ENCODE data around the gene DIABLO. TPM values are rescaled to one million over a fixed set of nuclear protein-coding genes. Genes with fewer than 3 reads are reported as not detected.
"Not testable (repeated sequence)": the region's sequence is repeated elsewhere in the genome, so short reads cannot be mapped to it uniquely, and the experiment has no call there.

Gene DIABLO
- total RNA-seq, result 10 to 100 TPM; 51.8 to 52.0 TPM

DNA sequence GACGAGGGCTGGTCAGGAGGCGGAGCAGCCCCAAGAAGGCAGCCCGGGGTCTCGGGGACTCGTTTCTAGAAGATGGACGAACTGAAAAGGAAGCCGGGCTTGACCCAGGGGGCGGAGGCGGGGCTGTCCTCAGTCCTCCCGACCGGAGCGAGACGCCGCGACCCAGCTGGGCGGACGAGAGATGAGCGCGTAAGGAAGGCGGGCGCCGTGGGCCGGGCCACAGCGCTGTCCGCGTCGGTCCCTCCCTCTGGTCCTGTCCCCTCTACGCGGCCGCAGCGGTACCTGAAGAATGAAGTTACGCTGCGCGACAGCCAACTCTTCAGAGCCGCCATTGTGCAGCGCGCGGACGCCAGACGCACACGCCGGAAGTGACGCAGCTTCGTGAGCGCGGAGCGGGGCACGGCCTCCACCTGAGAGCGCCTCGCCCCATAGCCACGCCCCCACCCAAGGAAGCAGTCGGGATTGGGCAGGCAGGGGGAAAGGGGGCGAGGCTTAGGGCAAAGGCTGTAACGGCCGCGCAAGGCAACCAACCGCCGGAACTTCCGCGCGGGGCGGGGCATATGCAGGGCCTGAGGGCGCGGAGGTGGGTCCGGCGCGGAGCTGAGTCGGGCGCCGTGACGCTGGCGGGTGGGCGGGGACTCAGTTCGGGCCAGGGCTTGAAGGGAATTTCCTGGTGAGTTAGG, at the start of gene DIABLO:
TSS of gene DIABLO (minus strand) at position 370 of the 683 bp plus-strand sequence. CDS start at position 332, 38 bp downstream.
- peak; percentile 100 for DNase-seq
- Mint-ChIP-seq H3K27ac (peak within 1 kb of the TSS; percentile 82), H3K36me3 (peaks cover 21% of the 10 kb centered on the region), H3K4me3 (peak within 1 kb of the TSS; percentile 85), H3K4me1 (ENCODE audit: low read depth) (peaks cover 43% of the 10 kb centered on the region), H3K27me3 (no peaks in the 10 kb centered on the region), H3K9me3 (no peaks in the 10 kb centered on the region)
- POLR2A ChIA-PET, result interaction anchor here (0.7 to 2.2 kb wide), 13 partner anchors 8 to 301 kb away, joined by 3 to 12 read pairs (median 4); partner anchors contain the start of genes B3GNT4, KNTC1, RSRC2 and VPS33A
- CTCF ChIA-PET, result interaction anchor here (0.6 to 2.4 kb wide), 4 partner anchors 9 to 41 kb away, joined by 3 to 9 read pairs (median 6); partner anchors contain the start of gene VPS33A
- intact Hi-C loops (cut with micrococcal nuclease), result loop anchor here (1.0 to 10.0 kb wide), 5 partner anchors 18 to 431 kb away; partner anchors contain the start of genes KNTC1, RHOF, RSRC2 and VPS33A

DNA sequence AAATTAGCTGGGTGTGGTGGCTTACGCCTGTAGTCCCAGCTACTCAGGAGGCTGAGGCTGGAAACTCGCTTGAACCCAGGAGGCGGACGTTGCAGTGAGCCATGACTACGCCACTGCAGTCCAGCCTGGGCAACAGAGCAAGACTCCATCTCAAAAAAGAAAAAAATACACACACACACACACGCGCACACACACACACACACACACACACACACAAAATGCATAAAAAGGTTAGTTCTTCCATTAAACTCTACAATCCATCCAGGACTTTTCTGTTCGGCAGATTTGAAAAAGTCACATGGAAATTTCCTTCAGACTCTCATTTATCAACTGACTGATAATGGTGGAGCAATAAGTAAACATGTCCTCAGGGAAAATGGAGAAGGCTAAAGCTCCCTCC, 49.6 kb upstream of the DIABLO start:
- intact Hi-C loops (cut with micrococcal nuclease), result no loop called here
- Mint-ChIP-seq H3K27me3 (no peaks in the 10 kb centered on the region), H3K36me3 (peaks cover 28% of the 10 kb centered on the region), H3K27ac (no peak overlapping the region), H3K4me1 (ENCODE audit: low read depth) (no peaks in the 10 kb centered on the region), H3K9me3 (no peaks in the 10 kb centered on the region), H3K4me3 (no peak overlapping the region)
- ChIA-PET CTCF (no interaction called here), POLR2A (no interaction called here)
- no peak for DNase-seq

DNA sequence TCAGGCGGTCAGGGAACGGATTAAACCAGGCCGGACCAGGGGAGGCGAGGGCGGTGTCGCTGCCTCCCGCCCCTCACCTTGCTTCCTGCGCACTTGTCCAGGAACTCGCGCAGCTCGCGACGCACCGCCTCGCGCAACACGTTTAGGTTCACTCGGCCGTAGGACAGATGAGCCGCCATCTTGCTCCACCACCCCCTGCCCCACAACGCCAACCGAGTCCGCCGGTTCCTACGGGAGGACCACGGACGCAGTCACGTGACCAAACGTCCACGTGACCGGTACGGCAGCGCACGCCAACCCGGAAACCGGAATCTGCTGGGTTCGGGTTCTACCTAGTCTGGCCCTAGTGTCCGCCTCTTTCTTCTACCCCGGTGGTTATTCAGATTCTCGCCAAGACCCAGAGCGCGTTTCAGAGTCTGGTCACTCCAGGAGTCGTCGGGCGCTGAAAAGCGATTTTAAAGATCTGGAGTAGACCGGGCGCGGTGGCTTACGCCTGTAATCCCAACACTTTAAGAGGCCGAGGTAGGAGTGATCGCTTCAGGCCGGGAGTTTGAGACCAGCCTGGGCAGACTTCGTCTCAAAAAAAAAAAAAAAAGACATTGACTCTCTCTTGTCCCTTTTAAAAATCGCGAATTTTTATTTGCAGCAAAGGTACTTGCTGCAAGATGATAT, 40.5 kb upstream of the DIABLO start, which contains the start of gene VPS33A:
TSS of gene VPS33A (minus strand) at position 265 of the 672 bp plus-strand sequence. CDS start at position 179, 86 bp downstream.
- DNase-seq, result peak; percentile 97
- peaks cover 19% of the 10 kb centered on the region for H3K4me1 Mint-ChIP-seq (ENCODE audit: low read depth)
- peaks cover 2% of the 10 kb centered on the region for H3K9me3 Mint-ChIP-seq
- peaks cover 19% of the 10 kb centered on the region for H3K36me3 Mint-ChIP-seq
- ChIA-PET CTCF (interaction anchor here (0.7 to 2.5 kb wide), 9 partner anchors 22 to 320 kb away, joined by 3 to 10 read pairs (median 4); partner anchors contain the start of gene DIABLO), POLR2A (interaction anchor here (0.6 to 1.7 kb wide), 13 partner anchors 22 to 1734 kb away, joined by 3 to 7 read pairs (median 4); partner anchors contain the start of gene ZCCHC8)
- peak within 1 kb of the TSS; percentile 99 for H3K27ac Mint-ChIP-seq
- peaks cover 3% of the 10 kb centered on the region for H3K27me3 Mint-ChIP-seq
- H3K4me3 Mint-ChIP-seq, result peak within 1 kb of the TSS; percentile 99
- intact Hi-C loops (cut with micrococcal nuclease), result loop anchor here (1.0 to 10.0 kb wide), 4 partner anchors 21 to 260 kb away; partner anchors contain the start of genes B3GNT4, DIABLO, KNTC1 and RSRC2

DNA sequence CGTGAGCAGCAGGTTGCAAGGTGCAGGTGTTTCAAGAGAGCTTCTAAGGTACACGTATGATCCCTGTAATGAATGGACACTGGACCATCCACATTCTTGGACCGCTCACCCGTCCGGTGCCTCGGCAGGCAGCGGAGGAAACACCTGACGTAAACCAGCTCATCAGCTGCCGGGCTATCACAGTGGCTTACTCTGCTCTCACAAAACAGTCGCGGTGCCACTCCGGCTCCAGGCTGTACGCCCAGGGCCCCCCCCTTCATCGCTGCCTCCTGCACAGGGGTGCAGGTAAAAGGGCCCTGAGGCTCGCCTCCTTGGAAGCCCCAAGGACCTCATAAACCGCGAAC, 40.0 kb upstream of the DIABLO start:
- ChIA-PET CTCF (interaction anchor here (1.1 to 2.5 kb wide), 4 partner anchors 21 to 205 kb away, joined by 3 to 10 read pairs (median 4); partner anchors contain the start of gene DIABLO), POLR2A (interaction anchor here (1.0 to 1.7 kb wide), 4 partner anchors 21 to 476 kb away, joined by 3 to 6 read pairs (median 4); no protein-coding TSS in a partner anchor)
- intact Hi-C loops (cut with micrococcal nuclease), result loop anchor here (1.0 to 10.0 kb wide), 4 partner anchors 21 to 261 kb away; partner anchors contain the start of genes B3GNT4, DIABLO, KNTC1 and RSRC2
- peaks cover 3% of the 10 kb centered on the region for H3K27me3 Mint-ChIP-seq
- H3K27ac Mint-ChIP-seq, result peak overlapping the region; percentile 99
- peaks cover 23% of the 10 kb centered on the region for H3K36me3 Mint-ChIP-seq
- peak; percentile 53 for DNase-seq
- peak overlapping the region; percentile 99 for H3K4me3 Mint-ChIP-seq
- peaks cover 2% of the 10 kb centered on the region for H3K9me3 Mint-ChIP-seq
- peaks cover 19% of the 10 kb centered on the region for H3K4me1 Mint-ChIP-seq (ENCODE audit: low read depth)

DNA sequence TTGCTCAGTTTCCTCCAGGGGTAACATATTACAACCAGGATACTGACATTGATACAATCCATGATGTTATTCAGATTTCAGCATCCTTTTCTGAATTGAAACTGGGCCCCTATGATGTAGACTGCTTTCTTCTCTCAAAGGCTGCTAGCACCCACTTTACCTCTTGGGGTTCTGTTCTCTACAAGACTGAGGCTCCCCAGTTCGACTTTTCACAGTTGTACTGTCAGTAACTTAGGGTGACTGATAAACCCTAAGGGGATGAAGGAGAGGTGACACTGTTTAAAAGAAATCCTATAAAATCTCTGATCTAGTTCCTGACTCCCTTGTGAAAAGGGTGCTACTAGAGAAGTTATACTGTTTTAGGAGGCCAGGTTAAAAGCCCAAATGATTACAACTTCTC, 39.6 kb upstream of the DIABLO start:
- Mint-ChIP-seq H3K27ac (peak overlapping the region; percentile 99), H3K36me3 (peaks cover 25% of the 10 kb centered on the region), H3K4me3 (peak overlapping the region; percentile 99), H3K4me1 (ENCODE audit: low read depth) (peaks cover 19% of the 10 kb centered on the region), H3K9me3 (peaks cover 2% of the 10 kb centered on the region), H3K27me3 (peaks cover 3% of the 10 kb centered on the region)
- DNase-seq, result no peak
- intact Hi-C loops (cut with micrococcal nuclease), result loop anchor here (10.0 kb wide), 1 partner anchor 61 kb away; the partner anchor contains the start of gene B3GNT4
- ChIA-PET CTCF (interaction anchor here (2.2 to 2.5 kb wide), 2 partner anchors 21 to 40 kb away, joined by 6 to 10 read pairs; partner anchors contain the start of gene DIABLO), POLR2A (interaction anchor here (1.0 to 1.7 kb wide), 3 partner anchors 21 to 41 kb away, joined by 3 to 6 read pairs (median 4); no protein-coding TSS in a partner anchor)

DNA sequence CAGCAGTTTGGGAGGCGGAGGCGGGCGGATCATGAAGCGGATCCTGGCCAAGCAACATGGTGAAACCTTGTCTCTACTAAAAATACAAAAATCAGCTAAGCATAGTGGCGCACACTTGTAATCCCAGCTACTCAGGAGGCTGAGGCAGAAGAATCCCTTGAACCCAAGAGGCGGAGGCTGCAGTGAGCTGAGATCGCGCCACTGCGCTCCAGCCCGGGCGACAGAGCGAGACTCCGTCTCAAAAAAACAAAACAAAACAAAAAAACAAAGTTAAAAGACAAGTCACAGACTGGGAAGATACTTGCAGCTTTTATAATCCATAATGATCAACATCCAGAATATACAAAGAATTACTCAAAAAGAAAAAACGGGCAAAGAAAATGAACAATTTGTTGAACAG, 34.9 kb upstream of the DIABLO start:
- CTCF ChIA-PET, H3K27me3 Mint-ChIP-seq, H3K9me3 Mint-ChIP-seq, H3K4me3 Mint-ChIP-seq, H3K27ac Mint-ChIP-seq, DNase-seq, POLR2A ChIA-PET: not testable (repeated sequence)
- intact Hi-C loops (cut with micrococcal nuclease), result loop anchor here (10.0 kb wide), 1 partner anchor 56 kb away; the partner anchor contains the start of gene B3GNT4
- H3K36me3 Mint-ChIP-seq, result peaks cover 30% of the 10 kb centered on the region
- H3K4me1 Mint-ChIP-seq (ENCODE audit: low read depth), result peaks cover 12% of the 10 kb centered on the region

DNA sequence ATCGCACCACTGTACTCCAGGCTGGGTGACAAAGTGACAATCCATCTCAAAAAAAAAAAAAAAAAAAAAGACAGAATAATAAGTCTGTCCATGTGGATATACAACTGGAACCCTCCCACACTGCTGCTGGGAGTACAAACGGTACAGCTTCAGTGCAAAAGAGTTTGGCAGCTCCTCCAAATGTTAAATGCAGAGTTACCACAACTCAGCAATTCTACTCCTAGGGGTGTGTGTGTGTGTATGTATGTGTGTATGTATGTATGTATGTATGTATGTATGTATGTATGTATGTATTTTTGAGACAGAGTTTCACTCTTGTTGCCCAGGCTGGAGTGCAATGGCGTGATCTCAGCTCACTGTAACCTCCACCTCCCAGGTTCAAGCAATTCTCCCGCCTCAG, 33.1 kb upstream of the DIABLO start:
- H3K4me3 Mint-ChIP-seq; H3K9me3 Mint-ChIP-seq; H3K27me3 Mint-ChIP-seq; H3K27ac Mint-ChIP-seq; DNase-seq; H3K4me1 Mint-ChIP-seq (ENCODE audit: low read depth); intact Hi-C loops (cut with micrococcal nuclease): not testable (repeated sequence)
- ChIA-PET CTCF (interaction anchor here (1.1 kb wide), 1 partner anchor 204 kb away, joined by 3 read pairs; no protein-coding TSS in a partner anchor), POLR2A (interaction anchor here (0.6 to 1.0 kb wide), 2 partner anchors 34 to 413 kb away, joined by 3 read pairs; no protein-coding TSS in a partner anchor)
- peaks cover 33% of the 10 kb centered on the region for H3K36me3 Mint-ChIP-seq

DNA sequence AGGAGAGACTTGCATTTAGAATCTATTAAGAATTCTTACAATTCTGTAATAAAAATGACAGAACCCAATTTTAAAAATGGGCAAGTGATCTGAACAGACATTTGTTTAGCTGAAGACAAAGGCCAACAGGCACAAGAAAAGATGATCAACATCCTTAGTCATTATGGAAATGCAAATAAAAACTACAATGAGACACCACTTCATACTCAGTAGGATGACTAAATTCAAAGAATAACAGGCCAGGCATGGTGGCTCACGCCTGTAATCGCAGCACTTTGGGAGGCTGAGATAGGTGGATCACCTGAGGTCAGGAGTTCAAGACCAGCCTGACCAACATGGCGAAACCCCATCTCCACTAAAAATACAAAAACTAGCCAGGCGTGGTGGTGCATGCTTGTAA, 32.6 kb upstream of the DIABLO start:
- ChIA-PET CTCF (interaction anchor here (1.1 kb wide), 1 partner anchor 204 kb away, joined by 3 read pairs; no protein-coding TSS in a partner anchor), POLR2A (interaction anchor here (0.6 to 1.0 kb wide), 2 partner anchors 33 to 413 kb away, joined by 3 read pairs; no protein-coding TSS in a partner anchor)
- Mint-ChIP-seq H3K36me3 (peaks cover 30% of the 10 kb centered on the region), H3K27ac (peak overlapping the region; percentile 48)
- peak; percentile 22 for DNase-seq
- H3K9me3 Mint-ChIP-seq; intact Hi-C loops (cut with micrococcal nuclease); H3K4me3 Mint-ChIP-seq; H3K4me1 Mint-ChIP-seq (ENCODE audit: low read depth); H3K27me3 Mint-ChIP-seq: not testable (repeated sequence)

DNA sequence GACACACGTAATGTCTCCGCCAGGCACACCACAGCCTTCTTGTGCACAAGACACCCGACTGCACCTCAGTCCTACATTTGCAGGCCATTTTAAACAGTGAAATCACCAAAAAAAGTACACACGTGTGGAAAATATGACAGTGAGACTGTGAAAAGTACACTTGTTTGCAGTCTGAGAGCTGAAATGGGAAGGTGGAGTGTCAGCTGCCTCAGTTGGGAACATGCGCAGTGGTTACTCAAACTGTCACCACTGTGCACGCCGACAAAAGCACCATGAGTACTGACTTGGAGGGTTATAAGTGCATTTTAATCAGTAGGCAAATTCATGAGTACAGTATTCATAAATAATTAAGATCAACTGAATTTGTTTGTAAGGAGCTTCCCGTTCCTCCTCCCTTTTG, 24.7 kb upstream of the DIABLO start:
- Mint-ChIP-seq H3K36me3 (peaks cover 5% of the 10 kb centered on the region), H3K4me1 (ENCODE audit: low read depth) (peaks cover 4% of the 10 kb centered on the region), H3K4me3 (no peak overlapping the region), H3K27me3 (no peaks in the 10 kb centered on the region), H3K27ac (no peak overlapping the region), H3K9me3 (no peaks in the 10 kb centered on the region)
- intact Hi-C loops (cut with micrococcal nuclease), result no loop called here
- POLR2A ChIA-PET, result no interaction called here
- DNase-seq, result no peak
- CTCF ChIA-PET, result no interaction called here

DNA sequence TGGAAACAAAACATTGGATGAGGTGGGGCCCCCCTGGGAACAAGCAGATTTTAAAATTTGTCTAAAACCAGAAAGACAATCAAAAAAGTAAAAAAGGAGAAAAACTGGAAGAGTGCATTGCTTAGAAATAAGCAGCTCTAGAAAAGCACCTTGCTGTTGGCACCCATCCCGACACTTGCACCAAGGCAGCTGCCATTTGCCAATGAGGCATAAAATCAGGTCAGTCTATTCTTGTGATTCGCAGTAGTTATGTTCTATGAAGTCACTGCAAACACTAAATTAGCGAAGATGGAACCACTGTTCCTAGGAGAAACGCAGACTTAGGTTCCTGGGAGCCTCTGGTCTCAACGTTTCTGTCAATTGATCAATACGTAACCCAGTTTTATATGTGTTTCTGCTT, 24.2 kb upstream of the DIABLO start:
- intact Hi-C loops (cut with micrococcal nuclease), result no loop called here
- POLR2A ChIA-PET, result no interaction called here
- Mint-ChIP-seq H3K27ac (no peak overlapping the region), H3K4me3 (no peak overlapping the region), H3K4me1 (ENCODE audit: low read depth) (peaks cover 4% of the 10 kb centered on the region), H3K27me3 (no peaks in the 10 kb centered on the region), H3K9me3 (no peaks in the 10 kb centered on the region), H3K36me3 (peaks cover 4% of the 10 kb centered on the region)
- DNase-seq, result no peak
- CTCF ChIA-PET, result no interaction called here

DNA sequence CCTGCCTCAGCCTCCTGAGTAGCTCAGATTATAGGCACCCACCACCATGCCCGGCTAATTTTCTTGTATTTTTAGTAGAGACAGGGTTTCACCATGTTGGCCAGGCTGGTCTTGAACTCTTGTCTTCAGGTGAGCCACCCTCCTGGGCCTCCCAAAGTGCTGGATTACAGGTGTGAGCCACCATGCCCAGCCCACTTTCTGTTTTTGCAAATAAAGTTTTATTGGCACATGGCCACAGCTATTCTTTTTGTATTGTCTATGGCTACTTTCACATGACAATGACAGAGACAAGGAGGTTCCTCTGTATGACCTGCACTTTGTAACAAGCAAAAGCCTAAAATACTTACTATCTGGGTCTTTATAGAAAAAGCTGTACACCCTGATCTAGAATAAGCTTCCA, 19.7 kb upstream of the DIABLO start:
- Mint-ChIP-seq H3K4me3 (peak overlapping the region; percentile 74), H3K27me3 (no peaks in the 10 kb centered on the region), H3K36me3 (peaks cover 3% of the 10 kb centered on the region), H3K9me3 (no peaks in the 10 kb centered on the region), H3K4me1 (ENCODE audit: low read depth) (peaks cover 25% of the 10 kb centered on the region), H3K27ac (peak overlapping the region; percentile 83)
- peak; percentile 19 for DNase-seq
- POLR2A ChIA-PET, result interaction anchor here (0.8 to 2.7 kb wide), 5 partner anchors 20 to 255 kb away, joined by 3 to 12 read pairs (median 6); partner anchors contain the start of genes DIABLO, VPS33A and ZCCHC8
- intact Hi-C loops (cut with micrococcal nuclease), result loop anchor here (1.0 kb wide), 1 partner anchor 21 kb away; the partner anchor contains the start of gene VPS33A
- CTCF ChIA-PET, result interaction anchor here (1.2 to 2.5 kb wide), 4 partner anchors 18 to 191 kb away, joined by 4 to 10 read pairs (median 8); partner anchors contain the start of genes DIABLO and VPS33A
